ENCODE measurements around the gene DDX21. TPM values are rescaled to one million over a fixed set of nuclear protein-coding genes. Genes with fewer than 3 reads are reported as not detected.
A peak's percentile ranks its signal among the peaks of the same experiment; 100 is the strongest.

DDX21 gene
- total and polyA plus RNA-seq, 2 of the 13 experiments (the other 11 are each of a cell fraction or from before 2014, with no cell fraction given), result 52.5 to 147 TPM

DNA sequence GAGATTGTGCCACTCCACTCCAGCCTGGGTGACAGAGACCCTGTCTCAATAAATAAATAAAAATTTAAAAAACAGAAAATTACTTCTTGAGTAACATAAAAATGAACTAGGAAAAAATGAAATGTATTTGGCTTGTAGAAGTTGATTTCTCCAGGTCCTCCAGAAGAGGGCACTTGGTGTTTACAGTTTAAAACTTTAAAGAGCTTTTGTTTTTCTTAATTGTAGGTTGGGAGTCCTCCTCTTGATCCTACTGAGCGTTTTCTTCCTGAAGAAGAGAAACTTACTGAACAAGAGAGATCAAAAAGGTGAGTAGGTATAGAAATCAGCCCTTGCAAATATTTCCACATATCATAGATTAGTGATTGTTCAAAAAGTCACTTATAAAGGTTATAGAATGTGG is 48.9 kb downstream of the DDX21 start (continued):
- TF ChIP-seq STAG1 (CRISPR knock-in tag; IDR thresholded peaks at IDR 0.05) (peak; percentile 52), ZNF280B (CRISPR knock-in tag; IDR thresholded peaks at IDR 0.05; ENCODE audit: borderline replicate concordance) (no peak), U2AF1 (optimal IDR thresholded peaks at IDR 0.05; ENCODE audit: low read depth, low read length) (no peak), CHCHD3 (CRISPR knock-in tag; IDR thresholded peaks at IDR 0.05) (no peak), SMC3 (IDR thresholded peaks at IDR 0.05; ENCODE audit: low read length) (peak; percentile 42; the same call in 1 of the 2 replicates)

DNA sequence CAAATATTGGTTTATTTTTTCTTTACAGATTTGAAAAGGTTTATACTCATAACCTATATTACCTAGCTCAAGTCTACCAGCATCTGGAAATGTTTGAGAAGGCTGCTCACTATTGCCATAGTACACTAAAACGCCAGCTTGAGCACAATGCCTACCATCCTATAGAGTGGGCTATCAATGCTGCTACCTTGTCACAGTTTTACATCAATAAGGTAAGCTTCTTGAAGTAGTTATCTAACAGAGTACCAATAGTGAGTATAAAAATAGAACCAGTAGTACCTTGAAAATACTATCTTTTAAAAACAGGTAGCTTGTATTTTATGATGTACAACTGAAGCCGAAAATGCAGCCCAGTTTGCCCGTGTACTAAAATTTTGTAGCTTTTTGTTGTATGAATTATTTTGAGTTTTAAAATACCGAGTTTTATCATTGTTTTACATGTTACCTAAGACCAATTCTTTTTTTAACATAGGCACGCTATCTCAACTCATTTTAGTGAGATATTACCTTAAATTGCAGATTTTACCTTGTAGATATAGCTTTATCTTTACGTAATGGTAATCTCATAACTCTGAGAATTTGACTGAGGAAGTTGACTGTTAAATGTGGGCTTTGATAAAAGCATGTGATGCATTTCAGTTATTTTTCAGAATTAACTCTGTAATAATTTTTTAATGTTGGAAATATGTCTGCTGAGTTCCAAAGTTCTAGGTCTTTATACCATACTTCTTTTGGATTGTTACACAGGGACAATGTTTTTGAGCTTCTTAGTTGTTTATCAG is 49.9 kb downstream of the DDX21 start:
- POLR2A ChIA-PET, result no interaction called here
- CTCF ChIA-PET (ENCODE audit: low intra/inter-chr PET ratio, low total read pairs), result interaction anchor here (2.6 kb wide), 1 partner anchor 88 kb away, joined by 18 read pairs; no protein-coding TSS in a partner anchor
- Histone ChIP-seq H2AFZ (ENCODE audit: low read length) (no peak overlapping the region), H3K27ac (ENCODE audit: extremely low read length, insufficient read depth, low read length) (no peak overlapping the region), H3K9me3 (ENCODE audit: low read length) (no peaks in the 10 kb centered on the region), H3K4me1 (ENCODE audit: insufficient read depth, low read length) (peaks cover 6% of the 10 kb centered on the region; the same call in 1 of the 2 replicates), H3K9ac (ENCODE audit: insufficient read depth, low read depth, low read length) (no peak overlapping the region), H4K20me1 (ENCODE audit: insufficient read depth, low read length) (no peaks in the 10 kb centered on the region), H3K36me3 (replicated peaks in 1 of 2; ENCODE audit: control insufficient read depth in 1 of 2, insufficient read depth in 2 of 2, low read length in 2 of 2) (peaks cover 5 to 28% of the 10 kb centered on the region in 2 experiments; a peak in 3 of 5 replicates), H3K79me2 (ENCODE audit: insufficient read depth, low read length) (no peaks in the 10 kb centered on the region), H3K4me2 (ENCODE audit: low read depth, low read length) (no peak overlapping the region), H3K4me3 (replicated peaks in 1 of 3; ENCODE audit: insufficient read depth in 1 of 3, low read depth in 2 of 3, low read length in 3 of 3) (no peak overlapping the region), H3K27me3 (ENCODE audit: control insufficient read depth in 1 of 2, insufficient read depth in 2 of 2, low read length in 2 of 2) (no peaks in the 10 kb centered on the region)
- intact Hi-C loops (cut with micrococcal nuclease; ENCODE audit: unreplicated experiment) (loop anchor here (1.0 kb wide), 1 partner anchor 87 kb away; no protein-coding TSS in a partner anchor), in situ Hi-C loops (cut with HindIII; ENCODE audit: extremely low pct_ligation_motif_present, low pct_unique_long_range_greater_than_20kb) (loop anchor here (5.0 kb wide), 1 partner anchor 86 kb away; no protein-coding TSS in a partner anchor)
- BruUV-seq (replicated peaks), result no TSS peak
- 97% methylated on average over 6 of the region's 6 CpGs for WGBS (ENCODE audit: low lambda C conversion rate)
- no peak for FAIRE-seq
- no peak for DNase-seq (ENCODE audit: low spot score)
- no peak for ATAC-seq
- TF ChIP-seq LBX2 (CRISPR knock-in tag; IDR thresholded peaks at IDR 0.05; ENCODE audit: borderline replicate concordance) (no peak), ZNF7 (CRISPR knock-in tag; IDR thresholded peaks at IDR 0.05) (no peak), ZNF121 (CRISPR knock-in tag; IDR thresholded peaks at IDR 0.05) (no peak), JUNB (CRISPR knock-in tag; IDR thresholded peaks at IDR 0.05; ENCODE audit: borderline replicate concordance) (no peak), ZFP36L1 (CRISPR knock-in tag; IDR thresholded peaks at IDR 0.05) (no peak), ZNF570 (CRISPR knock-in tag; IDR thresholded peaks at IDR 0.05; ENCODE audit: borderline replicate concordance) (no peak), SALL1 (CRISPR knock-in tag; IDR thresholded peaks at IDR 0.05) (no peak), ZNF264 (CRISPR knock-in tag; IDR thresholded peaks at IDR 0.05) (no peak), ZFP41 (CRISPR knock-in tag; IDR thresholded peaks at IDR 0.05; ENCODE audit: borderline replicate concordance) (no peak), ZSCAN20 (CRISPR knock-in tag; IDR thresholded peaks at IDR 0.05; ENCODE audit: borderline replicate concordance) (no peak), NFATC3 (CRISPR knock-in tag; IDR thresholded peaks at IDR 0.05) (no peak), ZNF569 (CRISPR knock-in tag; IDR thresholded peaks at IDR 0.05; ENCODE audit: borderline replicate concordance) (no peak), PHB2 (IDR thresholded peaks at IDR 0.05; ENCODE audit: partially characterized antibody) (no peak), ZBTB2 (CRISPR knock-in tag; IDR thresholded peaks at IDR 0.05; ENCODE audit: low read depth) (no peak), ZNF546 (CRISPR knock-in tag; conservative IDR thresholded peaks at IDR 0.05) (no peak)

All from HepG2 (cell line).